SK-N-SH (cell line): ENCODE measurements around the gene ATP5MC3.

Experiments used
- CHD2 ChIP-seq: fragments of 150-350 bp; IDR thresholded peaks from 2 replicates; pipeline ENCODE4 v1.6.1; 2018; ENCODE audit warnings: low read length; ENCODE audit not compliant: partially characterized antibody
- EZH2phosphoT487 ChIP-seq: fragments of 200-600 bp; sonication (generic); IDR thresholded peaks from 2 replicates; pipeline ENCODE4 v1.6.1; 2017; ENCODE audit warnings: low read depth, mixed run types, mild to moderate bottlenecking, antibody characterized with exemption, moderate library complexity, borderline replicate concordance
- MXI1 ChIP-seq: IDR thresholded peaks from 2 replicates; pipeline ENCODE4 v1.6.1; 2012; ENCODE audit warnings: mild to moderate bottlenecking, low read depth, low read length, improper control_type of control experiment
- RFX5 ChIP-seq: IDR thresholded peaks from 2 replicates; pipeline ENCODE4 v1.6.1; 2012; ENCODE audit warnings: mild to moderate bottlenecking, improper control_type of control experiment, low read length
- SIN3A ChIP-seq: IDR thresholded peaks from 2 replicates; pipeline ENCODE4 v1.6.1; 2012; ENCODE audit warnings: low read depth, mild to moderate bottlenecking, low read length, moderate library complexity, borderline replicate concordance
- SMC3 ChIP-seq: IDR thresholded peaks from 2 replicates; pipeline ENCODE4 v1.6.1; 2012; ENCODE audit warnings: low read depth, low read length, improper control_type of control experiment
- YY1 ChIP-seq: IDR thresholded peaks from 2 replicates; pipeline ENCODE4 v1.4.0; 2012; ENCODE audit warnings: low read depth, mild to moderate bottlenecking

DNA sequence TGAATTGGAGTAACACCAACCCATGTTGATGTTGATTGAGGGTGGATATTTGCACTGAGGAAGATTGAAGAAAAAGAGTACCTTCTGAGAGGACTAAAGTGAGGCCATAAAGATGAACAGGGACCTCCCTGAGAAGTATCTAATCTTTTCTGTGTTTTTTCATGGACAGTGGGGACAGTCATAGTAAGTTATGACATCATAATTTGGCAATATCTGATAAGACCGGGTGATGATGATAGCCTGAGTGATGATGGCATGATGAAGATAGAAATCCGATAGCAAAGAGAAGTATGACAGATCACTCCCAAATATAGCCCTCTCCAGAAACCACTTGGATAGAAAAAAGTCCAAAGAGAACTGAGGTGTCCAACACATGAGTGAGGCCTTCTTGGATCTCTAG is 2.2 kb upstream of the ATP5MC3 start:
- TF ChIP-seq SMC3: no peak
- TF ChIP-seq RFX5: no peak
- no peak for TF ChIP-seq CHD2
- no peak for TF ChIP-seq YY1
- TF ChIP-seq SIN3A: no peak
- no peak for TF ChIP-seq EZH2phosphoT487
- TF ChIP-seq MXI1: no peak
